H1 (cell line): ENCODE data around the gene PRR16. TPM values are rescaled to one million over a fixed set of nuclear protein-coding genes. Genes with fewer than 3 reads are reported as not detected.

Experiments used
- CTCF ChIA-PET: fragments of 300-600 bp; sonication (Branson Sonifier 250); formaldehyde crosslinking; loops from one replicate; lab custom pipeline; 2021; ENCODE audit not compliant: partially characterized antibody; lab: Charles Lee
- POLR2A ChIA-PET: fragments of 300-600 bp; sonication (Branson Sonifier 250); formaldehyde crosslinking; loops from one replicate; lab custom pipeline; 2021; ENCODE audit warnings: inconsistent platforms; ENCODE audit not compliant: partially characterized antibody; lab: Charles Lee
- DNase-seq, 2 experiments: peaks; one replicate each; pipeline versions ENCODE4 v3.0.0 to v3.0.0-alpha.2; 2010 to 2022; ENCODE audit warnings: low spot score in 2 of 2, low read depth in 1 of 2, mixed read lengths in 1 of 2
- FAIRE-seq: peaks from 2 replicates; lab custom pipeline; 2011; peaks lifted over from hg19 to GRCh38; lab: Jason Lieb, UNC
- H2AFZ ChIP-seq: 2 replicates; pipeline ENCODE4 v1.8.1; 2012; ENCODE audit warnings: low read length, inconsistent platforms
- H2AK5ac ChIP-seq: 2 replicates; pipeline ENCODE4 v1.6.1; 2013; ENCODE audit warnings: low read depth, low read length
- H2BK120ac ChIP-seq: replicated peaks from 2 replicates; pipeline ENCODE3; 2013; ENCODE audit warnings: low read depth, low read length, inconsistent platforms
- H2BK12ac ChIP-seq: 2 replicates; pipeline ENCODE4 v1.6.1; 2013; ENCODE audit warnings: low read depth, low read length
- H2BK15ac ChIP-seq: 2 replicates; pipeline ENCODE4 v1.6.1; 2013; ENCODE audit warnings: low read length
- H2BK20ac ChIP-seq: 2 replicates; pipeline ENCODE4 v1.6.1; 2013; ENCODE audit warnings: low read length
- H2BK5ac ChIP-seq: 2 replicates; pipeline ENCODE4 v1.6.1; 2013; ENCODE audit warnings: low read depth, low read length
- H3K14ac ChIP-seq: 2 replicates; pipeline ENCODE4 v1.6.1; 2013; ENCODE audit warnings: inconsistent platforms; ENCODE audit not compliant: insufficient read length
- H3K18ac ChIP-seq: 2 replicates; pipeline ENCODE4 v1.6.1; 2013; ENCODE audit warnings: low read length; ENCODE audit errors: extremely low read depth
- H3K23ac ChIP-seq: 2 replicates; pipeline ENCODE4 v1.6.1; 2013; ENCODE audit warnings: inconsistent platforms; ENCODE audit not compliant: insufficient read length
- H3K23me2 ChIP-seq: 2 replicates; pipeline ENCODE4 v1.6.1; 2013; ENCODE audit warnings: low read depth, low read length
- H3K27ac ChIP-seq: 2 replicates; pipeline ENCODE4 v1.6.1; 2011; ENCODE audit warnings: low read depth, low read length, inconsistent platforms
- H3K27me3 ChIP-seq, 4 experiments: replicated peaks in 1 of 4; 1 replicate in 1 of 4; 2 replicates in 3 of 4; pipeline versions ENCODE4 v1.6.1 to v1.8.1; 2011 to 2013; ENCODE audit warnings: low read length in 3 of 4, mild to moderate bottlenecking in 3 of 4, inconsistent platforms in 2 of 4, mixed read lengths in 2 of 4, moderate library complexity in 1 of 4; ENCODE audit not compliant: control insufficient read depth in 3 of 4, insufficient read depth in 3 of 4; ENCODE audit errors: extremely low read depth in 1 of 4
- H3K36me3 ChIP-seq, 4 experiments: 2 replicates each; pipeline versions ENCODE4 v1.6.1 to v1.8.1; 2011 to 2013; ENCODE audit warnings: mild to moderate bottlenecking in 4 of 4, low read length in 3 of 4, moderate library complexity in 2 of 4, control low read depth in 1 of 4, inconsistent platforms in 1 of 4; ENCODE audit not compliant: insufficient read depth in 4 of 4, control insufficient read depth in 2 of 4
- H3K4ac ChIP-seq: replicated peaks from 2 replicates; pipeline ENCODE3; 2013; ENCODE audit warnings: low read length, low read depth, mixed read lengths, inconsistent platforms; ENCODE audit not compliant: insufficient read length
- H3K4me1 ChIP-seq, 4 experiments: replicated peaks in 1 of 4; 1 replicate in 1 of 4; 2 replicates in 3 of 4; pipeline versions ENCODE4 v1.6.1 to v1.8.1; 2011 to 2013; ENCODE audit warnings: low read length in 3 of 4, inconsistent platforms in 2 of 4, mixed read lengths in 1 of 4; ENCODE audit not compliant: insufficient read depth in 4 of 4, control insufficient read depth in 3 of 4
- H3K4me2 ChIP-seq, 2 experiments: 2 replicates each; pipeline versions ENCODE4 v1.6.1 to v1.8.1; 2011 to 2013; ENCODE audit warnings: low read depth in 2 of 2, low read length in 2 of 2, control low read depth in 1 of 2, inconsistent platforms in 1 of 2, mild to moderate bottlenecking in 1 of 2; ENCODE audit not compliant: insufficient read depth in 1 of 2
- H3K4me3 ChIP-seq, 4 experiments: fragments of 200-600, 300-600 bp in 1 of 4; sonication (generic), shearing (Covaris generic), sonication (Bioruptor Twin) in 1 of 4; 2 replicates each; pipeline versions ENCODE4 v1.5.1 to v1.8.1; 2011 to 2016; ENCODE audit warnings: low read length in 4 of 4, low read depth in 3 of 4, control low read depth in 2 of 4, inconsistent platforms in 2 of 4, mild to moderate bottlenecking in 2 of 4, mixed read lengths in 1 of 4, moderate library complexity in 1 of 4; ENCODE audit not compliant: insufficient read depth in 2 of 4; ENCODE audit errors: extremely low read depth in 1 of 4
- H3K56ac ChIP-seq: replicated peaks from 2 replicates; pipeline ENCODE3; 2013; ENCODE audit warnings: low read depth, mild to moderate bottlenecking, mixed read lengths, low read length, inconsistent platforms; ENCODE audit not compliant: insufficient read length
- H3K79me1 ChIP-seq: 2 replicates; pipeline ENCODE4 v1.6.1; 2013; ENCODE audit warnings: low read depth, low read length, control low read depth
- H3K79me2 ChIP-seq, 2 experiments: 2 replicates each; pipeline versions ENCODE4 v1.6.1 to v1.8.1; 2012 to 2013; ENCODE audit warnings: low read length in 2 of 2, mild to moderate bottlenecking in 2 of 2, inconsistent platforms in 1 of 2; ENCODE audit not compliant: insufficient read depth in 2 of 2, control insufficient read depth in 1 of 2
- H3K9ac ChIP-seq, 4 experiments: replicated peaks in 1 of 4; 1 replicate in 1 of 4; 2 replicates in 3 of 4; pipeline versions ENCODE4 v1.6.1 to v1.8.1; 2011 to 2013; ENCODE audit warnings: low read depth in 3 of 4, low read length in 3 of 4, control low read depth in 2 of 4, mild to moderate bottlenecking in 2 of 4, moderate library complexity in 2 of 4, inconsistent platforms in 1 of 4; ENCODE audit errors: extremely low read depth in 1 of 4
- H3K9me3 ChIP-seq, 2 experiments: 2 replicates each; pipeline versions ENCODE4 v1.6.1 to v1.8.1; 2012 to 2013; ENCODE audit warnings: mild to moderate bottlenecking in 2 of 2, moderate library complexity in 2 of 2, control low read depth in 1 of 2, inconsistent platforms in 1 of 2, low read depth in 1 of 2, low read length in 1 of 2, mixed read lengths in 1 of 2; ENCODE audit not compliant: insufficient read depth in 2 of 2
- H4K20me1 ChIP-seq, 2 experiments: replicated peaks in 1 of 2; 2 replicates each; pipeline versions ENCODE3 to v1.8.1; 2011 to 2013; ENCODE audit warnings: inconsistent platforms in 2 of 2, low read length in 2 of 2, mild to moderate bottlenecking in 1 of 2; ENCODE audit not compliant: insufficient read depth in 2 of 2, control insufficient read depth in 1 of 2
- H4K5ac ChIP-seq: 2 replicates; pipeline ENCODE4 v1.6.1; 2013; ENCODE audit warnings: low read length, low read depth, mixed read lengths, inconsistent platforms; ENCODE audit not compliant: insufficient read length
- H4K8ac ChIP-seq: 2 replicates; pipeline ENCODE4 v1.8.0; 2013; ENCODE audit warnings: mild to moderate bottlenecking, moderate library complexity, low read length, inconsistent platforms; ENCODE audit not compliant: insufficient read depth; ENCODE audit errors: extremely low read depth
- H4K91ac ChIP-seq: replicated peaks from 2 replicates; pipeline ENCODE3; 2013; ENCODE audit warnings: low read length, mixed read lengths, inconsistent platforms; ENCODE audit not compliant: insufficient read length
- ASH2L ChIP-seq: fragments of 200-600, 300-600 bp; sonication (generic); IDR thresholded peaks from one replicate; pipeline ENCODE4 v1.7.1; 2017; ENCODE audit warnings: low read length
- ATF3 ChIP-seq: IDR thresholded peaks from 2 replicates; pipeline ENCODE4 v1.6.1; 2011; ENCODE audit warnings: low read depth, mild to moderate bottlenecking, low read length; ENCODE audit not compliant: insufficient read depth
- BACH1 ChIP-seq: IDR thresholded peaks from 2 replicates; pipeline ENCODE4 v1.6.1; 2012; ENCODE audit warnings: low read length, improper control_type of control experiment
- CEBPB ChIP-seq: IDR thresholded peaks from 2 replicates; pipeline ENCODE4 v1.6.1; 2012; ENCODE audit warnings: low read depth, low read length
- EZH2 ChIP-seq: fragments of 200-600 bp; sonication (generic); IDR thresholded peaks from 2 replicates; pipeline ENCODE4 v1.7.1; 2012; ENCODE audit warnings: low read depth, mild to moderate bottlenecking, moderate library complexity, low read length, inconsistent platforms; ENCODE audit not compliant: severe bottlenecking
- FOSL1 ChIP-seq: IDR thresholded peaks from 2 replicates; pipeline ENCODE4 v1.6.1; 2011; ENCODE audit warnings: mild to moderate bottlenecking, low read depth, low read length, moderate library complexity; ENCODE audit not compliant: insufficient read depth
- MAX ChIP-seq: IDR thresholded peaks from 2 replicates; pipeline ENCODE4 v1.6.1; 2012; ENCODE audit warnings: inconsistent platforms
- RAD21 ChIP-seq, 2 experiments: IDR thresholded peaks in 1 of 2; conservative IDR thresholded peaks in 1 of 2; 2 replicates each; pipeline ENCODE4 v1.6.1; 2011; ENCODE audit warnings: low read depth in 2 of 2, low read length in 2 of 2, improper control_type of control experiment in 1 of 2, inconsistent platforms in 1 of 2, mild to moderate bottlenecking in 1 of 2, moderate library complexity in 1 of 2
- SIRT6 ChIP-seq: IDR thresholded peaks from one replicate; pipeline ENCODE4 v1.7.1; 2012; ENCODE audit warnings: low read length, inconsistent platforms
- SP2 ChIP-seq: IDR thresholded peaks from 2 replicates; pipeline ENCODE4 v1.6.1; 2012; ENCODE audit warnings: mild to moderate bottlenecking, low read length, inconsistent platforms
- SP4 ChIP-seq: IDR thresholded peaks from 2 replicates; pipeline ENCODE4 v1.6.1; 2012; ENCODE audit warnings: low read length, inconsistent platforms
- SRF ChIP-seq: IDR thresholded peaks from 2 replicates; pipeline ENCODE4 v1.6.1; 2011; ENCODE audit warnings: mild to moderate bottlenecking, low read depth, low read length, moderate library complexity
- YY1 ChIP-seq: IDR thresholded peaks from 2 replicates; pipeline ENCODE4 v1.6.1; 2011; ENCODE audit warnings: low read depth, mild to moderate bottlenecking, low read length
- WGBS, 2 experiments: shearing (Covaris generic) in 1 of 2; methylation state at CpG; one replicate each; pipeline versions ENCODE4 v1.1.6 to v1.1.7; 2013 to 2015; ENCODE audit warnings: low lambda C conversion rate in 2 of 2, mixed read lengths in 2 of 2, inconsistent platforms in 1 of 2, low coverage in 1 of 2, missing lambda C conversion rate in 1 of 2; ENCODE audit not compliant: insufficient replicate concordance in 2 of 2, insufficient coverage in 1 of 2, insufficient read length in 1 of 2; ENCODE audit errors: extremely low coverage in 1 of 2, missing lambda C conversion rate in 1 of 2; 5-methylcytosine and 5-hydroxymethylcytosine counted together
- polyA plus RNA-seq, 7 experiments: library from polyadenylated mRNA; depleted of rRNA in 3 of 7; stranded (reverse) in 5 of 7; unstranded in 2 of 7; fragments of >200 nt in 5 of 7; fragments of 200-250 nt in 2 of 7; gene quantifications; 1 replicate in 5 of 7; 2 replicates in 1 of 7; 4 replicates in 1 of 7; pipeline versions ENCODE4 v1.2.1 to v1.2.3, GENCODE V29; 2011 to 2013; ENCODE audit warnings: missing spikeins in 2 of 7, mixed read lengths in 2 of 7
- total RNA-seq: library from RNA; stranded (reverse); fragmentation: NEBNext Ultra II Directional; extraction: Animal tissue kit (Norgen Biotek cat#: 25700); gene quantifications from 2 replicates; pipeline ENCODE4 v1.2.1, GENCODE V29; 2021

Gene PRR16
- total and polyA plus RNA-seq, 2 of the 8 experiments (the other 6 are each of a cell fraction or from before 2014, with no cell fraction given): 0.73 to 1.6 TPM

GRCh38 chr5:120614531-120615180, 150.6 kb downstream of the PRR16 start:
- Histone ChIP-seq H2BK15ac (no peak overlapping the region), H3K56ac (no peak overlapping the region), H3K23me2 (no peaks in the 10 kb centered on the region), H4K5ac (no peak overlapping the region), H2BK20ac (no peak overlapping the region), H3K79me1 (no peaks in the 10 kb centered on the region), H4K20me1 (no peaks in the 10 kb centered on the region), H4K91ac (no peak overlapping the region), H2AK5ac (no peak overlapping the region), H2BK12ac (no peak overlapping the region), H3K4me1 (peaks cover 0 to 6% (median 3%) of the 10 kb centered on the region in 4 experiments; a peak in 3 of 7 replicates), H3K18ac (no peak overlapping the region), H2AFZ (no peak overlapping the region), H3K9ac (no peak overlapping the region), H3K4me2 (no peak overlapping the region), H2BK120ac (no peak overlapping the region), H3K14ac (no peak overlapping the region), H3K9me3 (no peaks in the 10 kb centered on the region), H2BK5ac (no peak overlapping the region), H3K27me3 (no peaks in the 10 kb centered on the region), H3K4ac (no peak overlapping the region), H3K4me3 (no peak overlapping the region), H4K8ac (no peak overlapping the region), H3K23ac (no peak overlapping the region), H3K79me2 (no peaks in the 10 kb centered on the region), H3K27ac (no peak overlapping the region), H3K36me3 (no peaks in the 10 kb centered on the region)
- FAIRE-seq (no peak), DNase-seq (no peak)
- POLR2A ChIA-PET: interaction anchor here (0.6 kb wide), 1 partner anchor 181 kb away, joined by 3 read pairs; no protein-coding TSS in a partner anchor
- CTCF ChIA-PET: interaction anchor here (0.7 kb wide), 1 partner anchor 81 kb away, joined by 3 read pairs; no protein-coding TSS in a partner anchor
- WGBS, 2 experiments: 67% methylated on average over 2 of the region's 2 CpGs; no CpG with 5 or more reads in 1 of the 2 experiments
- TF ChIP-seq ATF3 (no peak), BACH1 (no peak), SP4 (no peak), SP2 (no peak), MAX (no peak), SRF (no peak), CEBPB (no peak), FOSL1 (no peak), YY1 (no peak), RAD21 (IDR thresholded peaks at IDR 0.05 in 1 of 2, conservative IDR thresholded peaks at IDR 0.05 in 1 of 2; ENCODE audit: low read depth in 2 of 2, low read length in 2 of 2) (no peak), ASH2L (no peak), EZH2 (no peak), SIRT6 (no peak)
